GM18526 (cell line): ENCODE measurements around the gene LRRC75A.

Experiments used
- POLR2A ChIP-seq: IDR thresholded peaks from 3 replicates; pipeline ENCODE4 v1.6.1; 2011; ENCODE audit not compliant: insufficient read length; ENCODE audit errors: extremely low read depth

The LRRC75A gene

DNA sequence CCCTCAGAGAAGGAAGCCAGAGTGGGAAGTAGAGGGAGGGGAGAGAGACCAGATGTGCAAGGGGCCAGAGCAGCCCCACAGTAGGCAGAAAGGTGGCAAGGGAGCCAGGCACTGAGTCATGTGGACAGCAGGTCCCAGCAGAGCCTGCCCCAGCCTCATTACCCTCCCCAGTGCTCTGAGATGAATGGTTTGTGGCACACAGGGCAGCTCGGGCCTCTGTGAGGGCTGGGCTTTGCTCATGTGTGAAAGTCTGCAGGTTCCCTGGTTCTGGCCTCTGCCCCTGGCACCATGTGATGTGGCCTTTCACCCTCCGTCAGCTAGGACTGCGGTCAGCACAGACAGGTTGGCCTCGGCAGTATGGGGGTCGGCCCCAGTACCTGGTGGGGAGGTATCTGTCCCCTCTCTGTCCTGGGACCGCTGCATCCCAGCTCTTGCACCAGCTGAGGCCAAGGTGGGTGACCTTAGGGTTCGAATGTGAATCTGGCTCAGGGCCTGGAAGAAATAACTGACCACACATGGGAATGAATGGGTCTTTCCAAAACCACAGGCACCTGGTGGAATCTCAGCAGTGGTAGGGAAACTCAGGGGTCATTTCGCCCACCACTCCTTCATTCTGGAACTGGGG lies 8.9 kb downstream of the LRRC75A start:
- TF ChIP-seq POLR2A, result no peak

- TF ChIP-seq POLR2A, result no peak
These were observed 9.7 kb downstream of the LRRC75A start for GRCh38 chr17:16482253-16482652.

- TF ChIP-seq POLR2A, result no peak
These were observed 11.0 kb downstream of the LRRC75A start for GRCh38 chr17:16480995-16481394.

DNA sequence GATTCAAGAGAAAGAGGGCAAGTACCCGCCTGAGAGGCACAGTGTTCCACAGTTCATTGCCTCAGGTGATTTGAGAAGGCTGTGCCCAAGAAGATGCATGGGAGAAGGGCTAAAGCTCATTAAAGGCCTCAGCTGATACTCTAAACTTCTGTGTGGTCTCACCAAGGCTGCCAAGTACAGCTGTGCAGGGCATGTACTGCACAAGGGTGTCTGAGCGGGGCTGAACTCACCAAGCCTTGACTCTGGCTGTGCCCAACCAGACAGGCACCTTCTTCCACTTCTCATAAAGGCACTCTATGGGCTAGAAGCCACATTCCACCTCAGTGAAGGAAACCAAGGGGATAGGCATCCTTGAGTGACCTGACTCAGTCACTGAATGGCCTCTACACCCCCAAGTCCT lies 12.7 kb downstream of the LRRC75A start:
- no peak for TF ChIP-seq POLR2A

DNA sequence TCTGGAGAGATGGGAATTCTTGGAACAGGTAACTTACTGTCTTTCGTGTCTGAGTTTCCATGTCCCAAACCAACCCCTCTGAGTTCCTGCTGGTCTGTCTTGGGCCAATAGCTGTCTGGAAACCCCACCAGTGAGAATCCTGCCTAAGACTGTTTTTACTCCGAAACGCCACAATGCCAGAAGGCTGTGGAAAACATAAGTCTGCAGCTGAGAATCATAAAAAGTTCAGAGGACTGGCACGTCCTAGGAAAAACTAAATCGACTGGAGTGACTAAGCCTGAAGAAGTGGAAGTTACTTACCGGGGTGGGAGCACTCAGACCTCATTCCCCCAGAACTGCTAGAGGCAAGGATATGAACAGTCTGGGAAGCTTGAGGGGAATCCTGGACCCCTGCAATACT lies 13.3 kb downstream of the LRRC75A start:
- no peak for TF ChIP-seq POLR2A

- TF ChIP-seq POLR2A, result no peak
These were observed 14.3 kb downstream of the LRRC75A start for GRCh38 chr17:16477666-16478065.

GRCh38 chr17:16477255-16477654 lies 14.7 kb downstream of the LRRC75A start:
- TF ChIP-seq POLR2A, result no peak

DNA sequence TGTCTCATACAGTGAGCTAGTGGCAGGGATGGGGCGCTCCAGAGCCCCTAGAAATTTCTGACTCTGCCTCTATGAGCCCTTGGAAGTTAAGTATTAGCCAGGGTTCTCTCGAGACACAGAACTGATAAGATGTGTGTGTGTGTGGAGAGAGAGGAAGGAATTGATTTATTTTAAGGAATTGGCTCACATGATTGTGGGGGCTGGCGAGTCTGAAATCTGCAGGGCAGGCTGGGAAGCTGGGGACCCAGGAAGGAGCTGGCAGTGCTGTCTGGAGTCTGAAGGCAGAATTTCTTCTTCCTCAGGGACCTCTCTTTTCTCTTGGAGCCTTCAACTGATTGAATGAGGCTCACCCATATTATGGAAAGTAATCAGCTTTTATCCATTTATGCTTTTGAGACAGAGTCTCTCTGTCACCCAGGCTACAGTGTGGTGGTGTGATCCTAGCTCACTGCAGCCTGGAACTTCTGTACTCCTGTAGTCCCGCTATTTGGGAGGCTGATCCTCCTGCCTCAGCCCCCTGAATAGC lies 16.8 kb downstream of the LRRC75A start:
- no peak for TF ChIP-seq POLR2A

DNA sequence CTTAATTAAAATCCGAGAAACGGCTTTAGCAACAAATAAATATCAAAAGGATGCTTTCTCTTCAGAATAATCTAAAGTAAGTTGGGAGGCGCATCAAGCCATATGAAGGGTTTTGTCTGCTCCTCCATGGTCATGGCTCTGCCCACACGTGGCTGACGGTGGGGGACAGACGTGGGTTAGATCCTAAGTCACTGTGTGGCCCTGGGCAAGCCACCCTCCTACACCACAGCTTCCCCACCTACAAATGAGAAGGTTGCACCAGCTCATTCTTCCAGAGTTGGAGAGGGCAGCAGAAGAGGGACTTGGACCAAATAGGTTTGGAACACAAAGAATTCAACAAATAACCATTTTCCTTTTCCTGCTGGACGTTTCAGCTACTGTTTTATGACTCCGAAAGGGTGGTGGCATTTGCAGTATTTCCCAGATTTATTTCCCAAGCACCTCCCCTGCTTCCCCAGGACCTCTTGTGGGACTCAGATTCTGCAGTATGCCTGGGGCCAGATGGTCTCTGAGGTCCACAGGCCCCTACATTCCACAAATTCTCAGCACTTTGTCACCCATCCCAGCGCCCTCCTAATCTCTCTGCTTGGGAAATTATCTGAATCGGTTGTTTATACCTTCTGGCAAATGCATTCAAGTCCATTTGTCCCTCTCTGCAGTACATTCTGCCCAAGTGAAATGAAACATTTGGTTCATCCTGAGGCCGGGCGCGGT lies 17.8 kb downstream of the LRRC75A start:
- TF ChIP-seq POLR2A, result no peak

GRCh38 chr17:16473044-16474011 lies 18.7 kb downstream of the LRRC75A start:
- no peak for TF ChIP-seq POLR2A

DNA sequence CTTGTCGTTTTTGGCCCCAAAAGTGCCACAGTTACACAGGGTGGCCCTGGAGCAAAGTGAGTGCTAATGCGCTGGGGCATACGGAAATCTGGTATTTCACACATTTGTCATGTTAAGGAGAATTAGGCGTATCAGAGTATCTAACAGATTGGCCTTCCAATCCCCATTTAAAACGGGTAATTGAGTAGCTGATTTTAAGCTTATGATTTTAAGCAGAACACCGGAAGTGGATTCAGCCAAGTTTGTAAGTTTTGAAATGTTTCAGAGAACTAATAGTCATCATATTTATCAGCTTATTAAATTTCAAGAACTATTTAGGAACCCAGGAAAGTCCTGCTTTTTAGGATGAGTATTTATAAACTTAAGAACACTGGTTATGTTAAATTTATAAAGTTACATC lies 19.5 kb downstream of the LRRC75A start:
- TF ChIP-seq POLR2A, result no peak

DNA sequence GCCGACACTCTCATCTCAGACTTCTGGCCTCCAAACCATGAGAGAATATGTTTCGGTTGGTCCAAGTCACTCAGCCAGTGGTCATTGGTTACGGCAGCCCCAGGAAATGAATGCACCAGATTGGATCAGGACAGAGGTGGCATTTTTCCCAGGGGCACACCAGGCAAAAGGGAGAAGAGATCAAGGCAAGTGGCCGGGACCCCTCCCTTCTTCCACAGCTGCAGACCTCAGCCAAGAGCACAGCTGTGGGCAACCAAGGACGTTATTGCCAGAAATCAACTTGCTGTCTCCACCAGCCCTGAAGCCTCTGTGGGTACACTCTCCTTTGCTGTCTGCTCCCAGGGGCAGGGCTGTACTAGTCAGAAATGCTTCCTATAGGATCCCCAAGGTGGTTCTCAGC lies 20.7 kb downstream of the LRRC75A start:
- TF ChIP-seq POLR2A, result no peak

GRCh38 chr17:16470265-16470664 lies 21.7 kb downstream of the LRRC75A start:
- no peak for TF ChIP-seq POLR2A

- TF ChIP-seq POLR2A, result no peak
These were observed 23.5 kb downstream of the LRRC75A start for GRCh38 chr17:16468428-16468992.

DNA sequence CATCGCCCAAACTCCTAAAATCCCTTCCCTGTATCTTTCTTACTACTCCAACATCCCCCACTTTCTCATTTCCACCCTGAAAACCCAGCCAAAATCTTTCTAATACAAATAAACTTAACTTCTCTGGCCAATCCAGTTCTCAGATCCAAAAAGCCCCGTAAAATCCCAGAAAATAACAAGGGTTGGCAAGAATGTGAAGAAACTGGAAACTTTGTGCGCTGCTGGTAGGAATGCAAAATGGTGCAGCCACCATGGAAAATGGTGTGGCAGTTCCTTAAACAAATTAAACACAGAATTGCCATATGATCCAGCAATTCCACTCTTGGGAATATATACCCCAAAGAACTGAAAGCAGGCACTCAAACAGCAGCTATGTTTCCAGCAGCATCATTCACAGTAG lies 24.1 kb downstream of the LRRC75A start:
- no peak for TF ChIP-seq POLR2A
